Stimulated activated CD8-positive, alpha-beta memory T cell treated with anti-CD3 and anti-CD28 coated beads, Interleukin-15, amount 100 ng/mL, for 4 hours (primary cell): Measurements from ENCODE around the gene RESF1.

Source experiments
- DNase-seq, 2 donors: peaks; one replicate each; pipeline ENCODE4 v3.0.0-alpha.2; 2020; ENCODE audit warnings: low read depth in 2 of 2

RESF1 gene

GRCh38 chr12:32005496-32006125, 46.4 kb downstream of the RESF1 start:
- no peak for DNase-seq
